HepG2 (cell line): ENCODE data around the gene PRUNE1. TPM values are rescaled to one million over a fixed set of nuclear protein-coding genes. Genes with fewer than 3 reads are reported as not detected.

ENCODE experiments used
- ARID4A ChIP-seq: sonication (generic); formaldehyde crosslinking; IDR thresholded peaks from 2 replicates; pipeline ENCODE4 v1.5.0; 2020; ENCODE audit warnings: mild to moderate bottlenecking, missing genetic modification reagents, borderline replicate concordance
- ATAD3A ChIP-seq: sonication (generic); formaldehyde crosslinking; IDR thresholded peaks from 2 replicates; pipeline ENCODE4 v1.4.0; 2020; ENCODE audit warnings: missing genetic modification reagents
- IRF2 ChIP-seq: IDR thresholded peaks from 2 replicates; pipeline ENCODE4 v1.6.1; 2018; ENCODE audit warnings: missing genetic modification reagents, missing compliant biosample characterization
- MED8 ChIP-seq: sonication (generic); formaldehyde crosslinking; IDR thresholded peaks from 2 replicates; pipeline ENCODE4 v1.8.1; 2023; ENCODE audit warnings: mild to moderate bottlenecking, missing genetic modification reagents; ENCODE audit not compliant: insufficient replicate concordance
- NFIC ChIP-seq: IDR thresholded peaks from 2 replicates; pipeline ENCODE4 v1.6.1; 2012; ENCODE audit warnings: mild to moderate bottlenecking, low read length, inconsistent platforms
- SRSF1 ChIP-seq: fragments of 200-400 bp; formaldehyde crosslinking; optimal IDR thresholded peaks from 2 replicates; pipeline ENCODE3; 2017; ENCODE audit warnings: mild to moderate bottlenecking, low read depth, low read length, moderate library complexity
- TBX2 ChIP-seq: sonication (generic); formaldehyde crosslinking; IDR thresholded peaks from 2 replicates; pipeline ENCODE4 v1.5.0; 2020; ENCODE audit warnings: missing genetic modification reagents, mild to moderate bottlenecking, borderline replicate concordance
- TP53 ChIP-seq: sonication (generic); formaldehyde crosslinking; conservative IDR thresholded peaks from 2 replicates; pipeline ENCODE4 v1.4.0; 2020; ENCODE audit warnings: missing genetic modification reagents
- ZBTB44 ChIP-seq: sonication (generic); formaldehyde crosslinking; IDR thresholded peaks from 2 replicates; pipeline ENCODE4 v1.4.0; 2020; ENCODE audit warnings: missing genetic modification reagents
- ZNF124 ChIP-seq: sonication (generic); formaldehyde crosslinking; IDR thresholded peaks from 2 replicates; pipeline ENCODE4 v1.4.0; 2020; ENCODE audit warnings: missing genetic modification reagents
- ZNF503 ChIP-seq: sonication (generic); formaldehyde crosslinking; IDR thresholded peaks from 2 replicates; pipeline ENCODE4 v1.4.0; 2020; ENCODE audit warnings: missing genetic modification reagents
- polyA plus RNA-seq, 8 experiments: library from polyadenylated mRNA; depleted of rRNA in 3 of 8; stranded (reverse) in 7 of 8; unstranded in 1 of 8; fragments of >200 nt; fragmentation: Illumina TruSeq in 4 of 8; extraction: Trizol in 4 of 8; gene quantifications; 2 replicates each; pipeline versions ENCODE4 v1.2.1 to v1.2.3, GENCODE V29; 2011 to 2016; ENCODE audit warnings: low read depth in 4 of 8, missing spikeins in 1 of 8, mixed read lengths in 1 of 8; ENCODE audit not compliant: insufficient read depth in 1 of 8
- total RNA-seq, 5 experiments: library from RNA; depleted of rRNA; stranded (reverse); fragments of >200 nt; fragmentation: Illumina TruSeq; extraction: Trizol; gene quantifications; 2 replicates each; pipeline ENCODE4 v1.2.3, GENCODE V29; 2016; ENCODE audit warnings: low read depth in 1 of 5
- TF ChIP-seq, protein P1 (sequence below): sonication (generic); formaldehyde crosslinking; IDR thresholded peaks from 2 replicates; pipeline ENCODE4 v1.5.0; 2020; ENCODE audit warnings: missing genetic modification reagents

PRUNE1 gene
- total and polyA plus RNA-seq, 2 of the 13 experiments (the other 11 are each of a cell fraction or from before 2014, with no cell fraction given): 19.0 to 31.9 TPM

- peak; percentile 54; the same call in 1 of the 2 replicates for TF ChIP-seq ARID4A (CRISPR knock-in tag)
- no peak for TF ChIP-seq ZBTB44 (CRISPR knock-in tag)
- peak; percentile 56; the same call in 1 of the 2 replicates for TF ChIP-seq IRF2 (CRISPR knock-in tag)
- TF ChIP-seq TBX2: peak; percentile 72; the same call in 1 of the 2 replicates
- no peak for TF ChIP-seq ATAD3A (CRISPR knock-in tag)
- TF ChIP-seq ZNF503: no peak
- no peak for TF ChIP-seq MED8
- no peak for TF ChIP-seq ZNF124 (CRISPR knock-in tag)
- no peak for TF ChIP-seq NFIC
- no peak for TF ChIP-seq TP53 (CRISPR knock-in tag)
- TF ChIP-seq SRSF1: no peak
- TF ChIP-seq, protein P1, sequence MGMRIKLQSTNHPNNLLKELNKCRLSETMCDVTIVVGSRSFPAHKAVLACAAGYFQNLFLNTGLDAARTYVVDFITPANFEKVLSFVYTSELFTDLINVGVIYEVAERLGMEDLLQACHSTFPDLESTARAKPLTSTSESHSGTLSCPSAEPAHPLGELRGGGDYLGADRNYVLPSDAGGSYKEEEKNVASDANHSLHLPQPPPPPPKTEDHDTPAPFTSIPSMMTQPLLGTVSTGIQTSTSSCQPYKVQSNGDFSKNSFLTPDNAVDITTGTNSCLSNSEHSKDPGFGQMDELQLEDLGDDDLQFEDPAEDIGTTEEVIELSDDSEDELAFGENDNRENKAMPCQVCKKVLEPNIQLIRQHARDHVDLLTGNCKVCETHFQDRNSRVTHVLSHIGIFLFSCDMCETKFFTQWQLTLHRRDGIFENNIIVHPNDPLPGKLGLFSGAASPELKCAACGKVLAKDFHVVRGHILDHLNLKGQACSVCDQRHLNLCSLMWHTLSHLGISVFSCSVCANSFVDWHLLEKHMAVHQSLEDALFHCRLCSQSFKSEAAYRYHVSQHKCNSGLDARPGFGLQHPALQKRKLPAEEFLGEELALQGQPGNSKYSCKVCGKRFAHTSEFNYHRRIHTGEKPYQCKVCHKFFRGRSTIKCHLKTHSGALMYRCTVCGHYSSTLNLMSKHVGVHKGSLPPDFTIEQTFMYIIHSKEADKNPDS (CRISPR knock-in tag): no peak
These were observed 26.2 kb upstream of the PRUNE1 start, which contains the start of gene ANXA9 (continued) for GRCh38 chr1:150981805-150982712.
